HL-60 (cell line): ENCODE data around the gene DHRS3.

ENCODE experiments used
- DNase-seq, 2 experiments: peaks; one replicate each; pipeline ENCODE4 v3.0.0-alpha.2; 2010 to 2020; ENCODE audit warnings: low read depth in 1 of 2, low spot score in 1 of 2
- H3K27ac ChIP-seq: fragments of 250-450 bp; sonication (Bioruptor Pico); replicated peaks from 2 replicates; pipeline ENCODE4 v1.5.1; 2020; ENCODE audit warnings: mild to moderate bottlenecking, moderate library complexity
- H3K27me3 ChIP-seq: fragments of 250-450 bp; sonication (Bioruptor Pico); 2 replicates; pipeline ENCODE4 v1.5.1; 2021; ENCODE audit warnings: mild to moderate bottlenecking, moderate library complexity; ENCODE audit not compliant: insufficient read depth, poor library complexity, severe bottlenecking
- H3K4me3 ChIP-seq: replicated peaks from 2 replicates; pipeline ENCODE4 v1.5.1; 2011; ENCODE audit warnings: mild to moderate bottlenecking, control low read depth, low read length; ENCODE audit not compliant: insufficient read depth
- GABPA ChIP-seq: IDR thresholded peaks from 2 replicates; pipeline ENCODE4 v1.6.1; 2012; ENCODE audit warnings: low read depth
- POLR2AphosphoS5 ChIP-seq: IDR thresholded peaks from 2 replicates; pipeline ENCODE4 v1.6.1; 2012; ENCODE audit warnings: low read depth
- SPI1 ChIP-seq: IDR thresholded peaks from 2 replicates; pipeline ENCODE4 v1.6.1; 2012; ENCODE audit warnings: low read depth, mild to moderate bottlenecking, borderline replicate concordance
- TF ChIP-seq, protein P1 (sequence below): IDR thresholded peaks from 2 replicates; pipeline ENCODE4 v1.6.1; 2012; ENCODE audit warnings: low read depth; ENCODE audit not compliant: insufficient replicate concordance
- TF ChIP-seq, protein P2 (sequence below): IDR thresholded peaks from one replicate; pipeline ENCODE4 v1.5.1; 2011; ENCODE audit warnings: low read length, control low read depth, inconsistent platforms; ENCODE audit not compliant: insufficient read depth

DHRS3 gene

DNA sequence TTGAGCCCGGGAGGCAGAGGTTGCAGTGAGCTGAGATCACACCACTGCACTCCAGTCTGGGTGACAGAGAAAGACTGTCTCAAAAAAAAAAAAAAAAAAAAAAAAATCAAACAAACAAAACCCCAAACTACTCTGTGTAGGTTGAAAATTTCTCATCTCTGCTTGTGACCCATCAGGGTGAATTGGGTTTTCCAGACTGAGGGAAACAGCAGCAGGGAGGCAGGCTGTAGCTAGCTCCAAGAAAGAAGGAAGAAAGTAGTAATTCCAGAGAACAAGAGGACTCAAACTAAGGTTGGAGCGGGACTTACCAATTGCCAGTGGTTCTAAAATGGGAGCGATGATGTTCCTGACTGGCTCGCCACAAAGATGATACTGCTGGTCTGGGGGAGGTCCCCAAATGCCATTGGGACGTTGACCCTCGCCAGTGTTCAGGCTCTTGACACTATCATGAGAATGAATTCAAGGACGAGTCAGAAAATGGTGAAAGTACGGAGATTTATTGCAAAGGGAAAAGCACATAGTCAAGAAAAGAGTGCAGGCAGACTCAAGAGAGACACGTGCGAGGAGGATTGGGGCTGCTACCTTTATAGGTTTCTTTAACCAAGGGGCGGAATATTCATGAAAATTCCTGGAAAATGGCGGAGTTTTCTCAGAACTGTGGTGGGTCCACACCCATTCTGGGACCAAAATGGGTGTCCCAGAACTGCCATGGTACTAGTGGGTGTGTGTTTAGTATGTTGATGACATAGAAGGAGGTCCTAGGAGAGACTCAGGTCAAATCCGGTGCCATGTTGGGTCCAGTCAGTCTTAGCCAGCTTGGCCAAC, 39.3 kb upstream of the DHRS3 start:
- no peak overlapping the region for H3K4me3 ChIP-seq
- TF ChIP-seq POLR2AphosphoS5 (no peak), GABPA (no peak), SPI1 (no peak)
- TF ChIP-seq, protein P1, sequence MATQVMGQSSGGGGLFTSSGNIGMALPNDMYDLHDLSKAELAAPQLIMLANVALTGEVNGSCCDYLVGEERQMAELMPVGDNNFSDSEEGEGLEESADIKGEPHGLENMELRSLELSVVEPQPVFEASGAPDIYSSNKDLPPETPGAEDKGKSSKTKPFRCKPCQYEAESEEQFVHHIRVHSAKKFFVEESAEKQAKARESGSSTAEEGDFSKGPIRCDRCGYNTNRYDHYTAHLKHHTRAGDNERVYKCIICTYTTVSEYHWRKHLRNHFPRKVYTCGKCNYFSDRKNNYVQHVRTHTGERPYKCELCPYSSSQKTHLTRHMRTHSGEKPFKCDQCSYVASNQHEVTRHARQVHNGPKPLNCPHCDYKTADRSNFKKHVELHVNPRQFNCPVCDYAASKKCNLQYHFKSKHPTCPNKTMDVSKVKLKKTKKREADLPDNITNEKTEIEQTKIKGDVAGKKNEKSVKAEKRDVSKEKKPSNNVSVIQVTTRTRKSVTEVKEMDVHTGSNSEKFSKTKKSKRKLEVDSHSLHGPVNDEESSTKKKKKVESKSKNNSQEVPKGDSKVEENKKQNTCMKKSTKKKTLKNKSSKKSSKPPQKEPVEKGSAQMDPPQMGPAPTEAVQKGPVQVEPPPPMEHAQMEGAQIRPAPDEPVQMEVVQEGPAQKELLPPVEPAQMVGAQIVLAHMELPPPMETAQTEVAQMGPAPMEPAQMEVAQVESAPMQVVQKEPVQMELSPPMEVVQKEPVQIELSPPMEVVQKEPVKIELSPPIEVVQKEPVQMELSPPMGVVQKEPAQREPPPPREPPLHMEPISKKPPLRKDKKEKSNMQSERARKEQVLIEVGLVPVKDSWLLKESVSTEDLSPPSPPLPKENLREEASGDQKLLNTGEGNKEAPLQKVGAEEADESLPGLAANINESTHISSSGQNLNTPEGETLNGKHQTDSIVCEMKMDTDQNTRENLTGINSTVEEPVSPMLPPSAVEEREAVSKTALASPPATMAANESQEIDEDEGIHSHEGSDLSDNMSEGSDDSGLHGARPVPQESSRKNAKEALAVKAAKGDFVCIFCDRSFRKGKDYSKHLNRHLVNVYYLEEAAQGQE: no peak
- TF ChIP-seq, protein P2, sequence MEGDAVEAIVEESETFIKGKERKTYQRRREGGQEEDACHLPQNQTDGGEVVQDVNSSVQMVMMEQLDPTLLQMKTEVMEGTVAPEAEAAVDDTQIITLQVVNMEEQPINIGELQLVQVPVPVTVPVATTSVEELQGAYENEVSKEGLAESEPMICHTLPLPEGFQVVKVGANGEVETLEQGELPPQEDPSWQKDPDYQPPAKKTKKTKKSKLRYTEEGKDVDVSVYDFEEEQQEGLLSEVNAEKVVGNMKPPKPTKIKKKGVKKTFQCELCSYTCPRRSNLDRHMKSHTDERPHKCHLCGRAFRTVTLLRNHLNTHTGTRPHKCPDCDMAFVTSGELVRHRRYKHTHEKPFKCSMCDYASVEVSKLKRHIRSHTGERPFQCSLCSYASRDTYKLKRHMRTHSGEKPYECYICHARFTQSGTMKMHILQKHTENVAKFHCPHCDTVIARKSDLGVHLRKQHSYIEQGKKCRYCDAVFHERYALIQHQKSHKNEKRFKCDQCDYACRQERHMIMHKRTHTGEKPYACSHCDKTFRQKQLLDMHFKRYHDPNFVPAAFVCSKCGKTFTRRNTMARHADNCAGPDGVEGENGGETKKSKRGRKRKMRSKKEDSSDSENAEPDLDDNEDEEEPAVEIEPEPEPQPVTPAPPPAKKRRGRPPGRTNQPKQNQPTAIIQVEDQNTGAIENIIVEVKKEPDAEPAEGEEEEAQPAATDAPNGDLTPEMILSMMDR: no peak
- no peak for DNase-seq
- no peaks in the 10 kb centered on the region for H3K27me3 ChIP-seq
- no peak overlapping the region for H3K27ac ChIP-seq

DNA sequence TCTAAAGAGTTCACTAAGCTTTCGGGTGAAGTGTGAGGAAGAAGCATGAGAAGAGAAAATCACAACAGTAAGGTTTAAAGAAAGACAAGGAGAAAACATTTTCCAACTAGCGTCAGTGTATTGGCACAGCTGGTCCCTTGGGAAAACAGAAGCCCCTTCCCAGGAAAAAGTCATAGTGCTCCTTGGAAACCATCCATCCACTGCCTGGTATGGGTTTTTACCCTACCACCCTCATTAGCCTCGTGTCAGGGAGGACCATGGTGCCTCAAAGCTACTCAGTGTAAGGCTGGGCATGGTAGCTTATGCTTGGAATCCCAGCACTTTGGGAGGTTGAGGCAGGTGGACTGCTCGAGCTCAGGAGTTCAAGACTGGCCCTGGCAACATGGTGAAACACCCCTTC, 38.6 kb upstream of the DHRS3 start:
- no peak for DNase-seq
- Histone ChIP-seq H3K27me3 (no peaks in the 10 kb centered on the region), H3K27ac (no peak overlapping the region), H3K4me3 (no peak overlapping the region)
- TF ChIP-seq, protein P2: no peak
- TF ChIP-seq, protein P1: no peak
- TF ChIP-seq GABPA: no peak
- TF ChIP-seq POLR2AphosphoS5: no peak
- no peak for TF ChIP-seq SPI1

DNA sequence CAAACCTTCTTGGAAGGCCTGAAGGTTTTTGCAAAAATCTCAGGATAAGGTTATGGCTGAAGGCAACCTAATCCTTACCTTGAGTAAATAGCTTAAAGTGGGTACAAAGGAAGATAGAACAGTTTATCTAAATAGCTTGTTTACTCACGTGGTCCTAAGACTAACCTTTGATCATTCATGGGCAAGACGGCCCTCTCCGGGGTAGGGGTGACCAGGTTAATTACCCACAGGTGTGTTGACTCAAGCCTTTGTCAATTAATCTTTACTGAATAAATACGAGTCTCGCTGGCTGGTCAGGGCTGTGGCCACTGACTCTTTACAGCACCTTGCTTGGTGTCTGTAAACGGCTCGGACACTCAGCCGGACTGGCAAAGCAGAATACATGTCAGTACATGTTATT, 36.6 kb upstream of the DHRS3 start:
- Histone ChIP-seq H3K4me3 (no peak overlapping the region), H3K27ac (no peak overlapping the region), H3K27me3 (no peaks in the 10 kb centered on the region)
- DNase-seq: no peak
- TF ChIP-seq GABPA (no peak), SPI1 (no peak), POLR2AphosphoS5 (no peak)
- TF ChIP-seq, protein P1: no peak
- TF ChIP-seq, protein P2: no peak
